DMS53 (cell line): Measurements from ENCODE around the gene ABL2.
"Not testable (repeated sequence)": the region's sequence is repeated elsewhere in the genome, so short reads cannot be mapped to it uniquely, and the experiment has no call there.

ENCODE experiments used
- DNase-seq: peaks from one replicate; lab custom pipeline; 2025; lab: John Stamatoyannopoulos, UW

Gene ABL2

DNA sequence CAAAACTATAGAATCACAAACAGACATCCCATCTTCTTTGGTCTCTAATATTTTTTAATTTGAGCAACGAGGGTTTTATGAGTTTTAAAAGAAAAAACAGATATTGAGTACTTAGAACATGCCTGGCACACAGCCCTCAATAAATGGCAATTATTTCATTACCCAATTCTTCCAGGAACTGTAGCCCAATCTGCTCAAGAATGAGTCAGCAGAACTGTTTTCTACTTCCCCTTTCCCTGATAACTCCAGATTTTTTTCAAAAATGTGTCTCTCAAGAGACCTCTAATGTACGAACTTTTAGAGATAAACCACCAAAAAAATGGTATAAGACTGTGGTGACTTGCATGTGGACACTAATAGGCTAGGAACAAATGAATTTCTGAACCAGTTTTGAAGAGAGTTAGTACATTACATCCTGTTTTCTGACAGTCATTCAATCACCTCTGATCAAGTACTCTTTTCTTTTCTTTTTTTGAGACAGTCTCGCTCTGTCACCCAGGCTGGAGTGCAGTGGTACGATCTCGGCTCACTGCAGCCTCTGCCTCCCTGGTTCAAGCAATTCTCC, 11.5 kb downstream of the ABL2 start:
- peak; percentile 19 for DNase-seq

DNA sequence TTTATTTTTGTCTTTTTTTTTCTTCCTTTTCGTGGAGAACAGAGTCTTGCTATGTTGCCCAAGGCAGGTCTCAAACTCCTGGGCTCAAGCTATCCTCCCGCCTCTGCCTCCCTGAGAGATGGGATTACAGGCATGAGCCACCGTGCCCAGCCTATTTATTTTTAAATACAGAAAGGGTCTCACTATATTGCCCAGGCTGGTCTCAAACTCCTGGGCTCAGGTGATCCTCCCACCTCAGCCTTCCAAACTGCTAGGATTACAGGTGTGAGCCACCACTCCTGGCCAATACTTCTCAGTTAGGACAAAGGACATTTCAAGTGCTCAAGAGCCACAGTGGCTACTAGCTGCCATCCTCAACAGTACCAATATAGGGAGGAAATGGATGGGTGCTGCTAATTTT, 16.2 kb downstream of the ABL2 start:
- not testable (repeated sequence) for DNase-seq

DNA sequence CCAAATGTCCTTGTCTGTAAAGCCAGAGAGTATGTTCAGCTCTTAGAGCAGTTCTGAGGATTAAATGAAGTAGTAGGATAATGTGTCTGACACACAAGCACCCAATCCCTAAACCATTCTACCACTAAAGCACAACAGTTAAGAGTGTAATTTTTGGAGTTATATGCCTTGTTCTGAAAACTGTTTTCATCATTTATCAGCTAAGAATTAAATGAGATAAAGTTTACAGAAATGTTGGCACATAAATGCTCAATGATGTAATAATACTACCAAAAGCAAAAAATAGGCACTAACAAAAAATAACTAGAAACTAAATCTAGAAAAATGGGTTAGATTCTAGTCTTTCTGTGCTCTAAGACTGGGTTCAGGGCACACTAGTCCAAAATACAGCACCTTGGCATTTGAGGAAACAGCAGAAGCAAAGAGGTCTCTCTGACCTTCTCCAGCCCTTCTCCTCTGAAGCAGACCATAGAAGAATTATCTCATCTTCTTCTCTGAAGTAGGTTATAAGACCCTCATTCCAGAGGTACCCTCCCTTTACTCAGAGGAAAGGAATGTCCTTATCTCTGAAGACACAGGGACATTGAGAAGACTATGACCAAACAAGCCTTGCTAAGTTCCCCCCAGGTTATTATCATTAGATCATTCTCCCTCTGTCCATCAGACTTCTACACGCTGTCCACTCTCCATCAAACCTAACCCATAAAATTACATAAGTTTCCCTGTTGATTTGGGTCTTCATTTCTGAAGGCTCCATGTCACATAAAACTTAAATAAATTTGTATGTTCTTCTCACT, 20.6 kb downstream of the ABL2 start:
- no peak for DNase-seq

DNA sequence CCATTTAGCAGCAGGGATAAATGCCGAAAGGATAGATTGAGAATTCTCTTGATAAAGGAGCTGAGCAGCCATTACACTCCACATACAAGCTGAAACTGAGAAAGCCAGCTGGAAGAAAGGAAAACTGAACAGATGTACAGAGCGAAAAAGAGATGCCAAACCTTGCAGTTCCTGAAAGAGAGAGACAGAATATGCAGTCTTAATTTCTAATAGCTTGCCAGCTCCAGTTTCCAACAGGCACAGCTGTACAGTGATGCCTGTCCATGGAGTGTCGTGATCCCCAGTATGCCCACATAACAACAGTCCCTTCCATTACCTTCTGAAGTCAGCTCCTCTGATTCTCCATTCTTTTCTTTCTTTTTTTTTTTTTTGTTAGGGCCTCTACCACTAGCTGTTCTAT, 22.7 kb downstream of the ABL2 start:
- no peak for DNase-seq

DNA sequence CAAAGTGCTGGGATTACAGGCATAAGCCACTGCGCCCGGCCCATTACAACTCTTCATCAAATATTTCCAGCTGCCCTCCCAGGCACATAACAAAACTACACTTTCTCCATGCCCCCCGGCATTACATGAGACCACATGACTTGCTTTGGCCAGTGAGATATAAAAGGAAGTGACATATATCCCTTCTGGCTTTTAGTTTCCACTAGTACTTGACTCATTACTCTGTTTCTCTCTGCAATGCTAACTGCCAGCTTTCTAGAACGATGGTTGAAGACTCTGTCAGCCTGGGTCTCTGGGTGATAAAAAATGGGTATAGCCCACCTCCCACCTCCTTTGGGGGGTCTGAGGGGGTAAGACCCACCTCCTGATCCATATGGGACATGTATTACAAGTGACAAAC, 24.2 kb downstream of the ABL2 start:
- no peak for DNase-seq

DNA sequence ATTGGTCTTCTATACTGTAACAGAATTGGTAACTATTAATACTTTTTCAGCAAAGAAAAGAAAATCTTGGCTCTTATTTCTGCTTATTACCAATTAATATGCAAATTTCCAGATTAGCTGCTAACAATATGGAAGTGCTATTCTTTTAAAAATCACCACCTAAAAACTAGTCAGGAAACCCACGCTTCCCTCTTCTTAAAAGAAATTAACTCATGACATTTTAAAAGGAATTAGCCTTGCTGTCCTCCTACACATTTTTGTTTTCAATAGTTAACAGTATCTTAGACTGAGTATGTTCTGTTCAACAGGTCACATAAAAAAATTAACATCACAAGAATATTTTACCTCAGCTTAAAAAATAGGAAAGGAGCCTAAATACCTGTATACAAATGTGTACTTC, 27.3 kb downstream of the ABL2 start:
- DNase-seq, result no peak

DNA sequence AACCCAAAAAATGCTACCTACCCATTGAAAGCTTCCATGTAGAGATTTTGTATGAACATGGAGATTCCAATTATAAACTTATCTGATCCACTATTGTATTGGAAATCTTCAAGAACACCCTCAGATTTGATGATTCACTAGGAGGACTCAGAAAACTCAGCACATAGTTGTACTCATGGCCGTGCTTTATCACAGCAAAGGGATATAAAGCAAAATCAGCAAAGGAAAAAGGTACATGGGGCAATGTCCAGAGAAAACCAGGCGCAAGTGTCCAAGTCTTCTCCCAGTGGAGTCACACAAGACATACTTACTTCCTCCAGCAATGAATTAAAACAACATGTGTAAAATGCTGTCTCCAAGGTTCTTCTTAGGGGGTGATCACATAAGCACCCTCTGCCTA, 28.9 kb downstream of the ABL2 start:
- no peak for DNase-seq

DNA sequence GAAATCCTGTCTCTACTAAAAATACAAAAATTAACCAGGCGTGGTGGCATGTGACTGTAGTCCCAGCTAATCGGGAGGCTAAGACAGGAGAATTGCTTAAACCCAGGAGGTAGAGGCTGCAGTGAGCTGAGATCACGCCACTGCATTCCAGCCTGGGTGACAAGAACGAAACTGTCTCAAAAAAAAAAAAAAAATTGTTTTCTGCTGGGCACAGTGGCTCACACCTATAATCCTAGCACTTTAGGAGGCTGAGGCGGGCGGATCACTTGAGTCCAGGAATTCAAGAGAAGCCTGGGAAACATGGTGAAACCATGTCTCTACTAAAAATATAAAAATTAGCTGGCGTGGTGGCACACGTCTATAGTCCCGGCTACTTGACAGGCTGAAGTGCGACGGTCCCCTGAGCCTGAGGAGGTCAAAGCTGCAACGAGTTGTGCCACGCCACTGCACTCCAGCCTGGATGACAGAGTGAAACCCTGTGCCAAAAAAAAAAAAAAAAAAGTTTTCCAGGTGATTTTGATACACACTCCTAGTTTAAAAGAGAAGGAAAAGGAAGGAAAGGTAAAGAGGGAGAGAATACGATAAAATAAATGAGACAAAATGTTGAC, 31.7 kb downstream of the ABL2 start:
- no peak for DNase-seq

DNA sequence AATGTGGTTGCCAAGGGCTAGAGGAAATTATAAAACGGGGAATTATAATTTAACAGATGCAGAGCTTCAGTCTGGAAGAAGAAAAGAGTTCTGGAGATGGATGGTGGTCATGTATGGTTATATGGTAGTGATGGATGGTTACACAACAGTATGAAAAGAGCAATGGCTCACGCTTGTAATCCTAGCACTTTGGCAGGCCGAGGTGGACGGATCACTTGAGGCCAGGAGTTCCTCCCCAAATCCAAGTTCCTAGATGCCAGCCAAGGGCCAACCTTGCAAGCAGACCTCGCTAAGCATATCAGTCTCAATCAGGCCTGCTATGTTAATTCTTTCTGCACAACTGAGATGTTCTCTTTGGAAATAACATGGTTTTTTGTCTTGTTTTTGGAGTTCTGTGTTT, 33.6 kb downstream of the ABL2 start:
- DNase-seq, result not testable (repeated sequence)

DNA sequence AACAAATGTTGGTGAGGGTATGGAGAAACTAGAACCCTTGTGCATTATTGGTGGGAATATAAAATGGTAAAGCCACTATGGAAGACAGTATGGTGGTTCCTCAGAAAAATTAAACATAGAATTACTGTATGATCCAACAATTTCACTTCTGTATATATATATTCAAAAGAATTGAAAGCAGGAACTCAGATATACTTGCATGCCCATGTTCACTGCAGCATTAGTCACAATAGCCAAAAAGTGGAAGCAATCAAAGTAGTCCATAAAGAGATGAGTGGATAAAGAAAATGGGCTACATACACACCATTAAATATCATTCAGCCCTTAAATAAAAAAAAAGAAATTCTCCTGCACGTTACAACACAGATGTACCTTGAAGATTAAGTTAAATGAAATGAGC, 34.1 kb downstream of the ABL2 start:
- DNase-seq, result no peak

DNA sequence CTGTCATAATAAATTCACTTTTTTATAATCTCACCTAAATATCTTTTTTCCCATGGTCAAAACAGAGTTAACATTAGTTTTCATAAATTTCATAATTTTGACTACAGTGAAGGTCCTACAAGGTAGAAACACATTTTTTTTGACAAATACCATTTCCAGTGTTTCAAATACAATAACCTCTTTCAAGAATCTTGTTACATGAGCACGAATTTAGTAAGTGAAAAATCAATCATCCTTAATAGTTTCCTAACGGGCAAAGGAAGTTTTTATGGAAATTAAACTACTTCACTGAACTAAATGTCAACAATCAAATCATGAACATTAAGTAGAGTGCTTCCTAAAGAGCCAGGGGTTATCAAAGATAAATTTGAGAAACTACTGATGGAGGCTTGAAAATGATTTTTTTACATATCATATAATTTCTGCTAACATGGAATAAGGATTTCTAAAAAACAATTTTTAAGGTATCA, 35.4 kb downstream of the ABL2 start:
- no peak for DNase-seq

DNA sequence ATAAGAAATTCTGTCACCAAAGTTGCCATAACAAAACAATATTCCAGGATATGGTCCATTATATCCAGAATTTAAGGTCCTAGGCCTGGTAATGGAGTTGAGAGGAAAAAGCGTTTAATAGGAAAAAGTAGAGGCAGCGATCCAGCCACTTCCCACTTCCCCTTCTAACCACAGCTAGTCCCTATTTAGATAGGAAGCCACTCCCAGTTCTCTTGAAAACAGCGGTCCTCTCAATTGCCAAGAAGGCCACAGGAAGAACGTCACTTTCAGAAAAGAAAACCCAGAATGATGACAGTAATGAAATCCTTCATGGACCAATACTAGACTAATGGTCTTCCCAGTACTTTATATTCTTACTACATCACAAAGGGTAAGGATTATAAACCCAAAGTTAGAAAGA, 38.6 kb downstream of the ABL2 start:
- DNase-seq, result no peak

DNA sequence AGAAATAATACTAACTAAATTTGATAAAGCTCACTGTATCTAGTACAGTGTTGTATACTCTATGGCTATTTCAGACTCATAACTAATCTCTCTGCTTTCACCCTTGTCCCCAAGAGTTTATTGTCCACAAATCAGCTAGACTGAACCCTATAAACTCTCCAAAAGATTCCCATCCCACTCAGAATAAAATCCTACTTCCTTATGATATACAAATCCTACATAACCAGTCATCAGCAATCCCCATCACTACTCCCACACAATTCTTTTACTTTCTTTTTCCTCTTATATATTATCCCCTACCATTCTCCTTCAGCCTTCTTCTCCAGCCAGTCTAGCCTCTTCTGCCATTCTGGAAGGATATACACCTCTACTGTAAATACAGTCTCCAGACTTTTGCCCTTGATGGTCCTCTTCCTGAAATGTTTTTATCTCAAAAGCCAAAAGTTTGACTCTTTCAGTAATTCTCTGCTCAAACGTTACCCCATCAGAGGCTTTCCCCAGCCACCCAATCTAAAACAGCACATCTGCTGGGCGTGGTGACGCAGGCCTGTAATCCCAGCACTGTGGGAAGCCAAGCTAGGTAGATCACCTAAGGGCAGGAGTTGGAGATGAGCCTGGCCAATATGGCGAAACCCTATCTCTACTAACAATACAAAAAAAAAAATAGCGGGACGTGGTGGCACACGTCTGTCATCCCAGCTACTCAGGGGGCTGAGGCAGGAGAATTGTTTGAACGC, 41.6 kb downstream of the ABL2 start:
- DNase-seq, result no peak

DNA sequence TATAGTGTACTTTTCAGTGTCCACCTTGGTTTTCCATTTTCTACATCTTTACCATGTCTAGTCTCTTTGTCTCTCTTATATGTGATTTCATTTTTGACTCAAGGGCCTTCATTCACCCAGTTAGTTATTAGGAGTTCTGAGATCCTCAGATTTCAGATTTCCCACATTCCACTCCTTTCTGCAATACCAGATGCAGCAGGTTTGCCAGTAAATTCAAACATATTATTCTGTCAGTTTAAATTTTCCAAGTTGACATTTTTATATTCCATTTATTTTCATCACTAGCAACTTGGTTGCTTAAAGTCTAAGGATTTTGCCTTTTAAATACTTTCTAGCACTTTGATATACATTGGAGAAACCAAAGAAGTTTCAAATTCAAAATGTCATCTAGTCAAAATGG, 42.4 kb downstream of the ABL2 start:
- DNase-seq, result no peak

DNA sequence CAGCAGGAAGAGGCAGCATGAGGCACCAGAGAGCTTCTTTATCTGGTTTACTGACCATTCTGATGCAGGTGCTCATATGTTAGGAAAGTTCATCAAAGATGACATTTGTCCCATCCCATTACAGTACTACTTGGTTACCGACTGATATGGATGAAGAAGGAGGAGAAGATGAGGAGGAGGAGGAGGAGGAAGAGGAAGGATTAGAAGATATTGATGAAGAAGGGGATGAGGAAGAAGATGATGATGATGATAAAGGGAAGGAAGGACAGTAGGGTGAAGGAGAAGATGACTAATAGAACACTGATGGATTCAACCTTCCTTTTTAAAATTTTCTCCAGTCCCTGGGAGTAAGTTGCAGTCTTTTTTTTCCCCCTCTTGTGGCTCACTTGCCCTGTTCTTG, 45.1 kb downstream of the ABL2 start:
- DNase-seq, result no peak

DNA sequence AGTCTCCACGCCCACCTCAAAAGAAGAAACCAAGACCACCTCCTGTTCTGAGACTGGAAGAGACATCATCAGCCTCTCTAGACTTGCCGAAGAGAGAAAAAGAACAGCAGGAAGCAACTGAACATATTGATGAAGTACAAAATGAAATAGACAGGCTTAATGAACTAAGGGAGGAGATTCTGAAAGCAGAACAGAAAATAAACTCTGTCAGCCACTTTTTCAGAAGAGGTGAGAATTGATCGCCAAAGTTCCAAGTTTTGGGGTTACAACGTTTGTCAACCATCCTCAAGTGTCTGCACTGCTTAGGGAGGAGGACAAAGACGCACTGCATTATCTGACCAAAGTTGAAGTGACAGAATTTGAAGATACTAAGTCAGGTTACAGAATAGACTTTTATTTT, 45.6 kb downstream of the ABL2 start:
- no peak for DNase-seq

DNA sequence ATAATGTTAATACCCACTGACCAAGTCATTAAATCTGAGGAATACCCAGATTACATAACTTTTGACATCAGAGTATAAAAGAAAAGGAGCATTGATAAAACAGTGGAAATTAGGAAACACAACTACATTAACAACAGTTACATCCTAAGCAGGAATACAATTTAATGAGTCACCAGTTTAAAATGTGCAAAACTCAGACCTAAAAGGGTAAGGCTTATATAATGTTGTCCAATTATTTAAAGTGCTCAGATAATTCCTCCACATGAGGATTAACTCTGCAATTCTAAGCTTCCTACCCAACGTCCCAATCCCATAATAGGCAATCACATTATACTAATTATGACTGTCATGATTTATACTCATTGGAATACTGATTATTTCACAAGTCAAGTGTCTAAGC, 50.5 kb downstream of the ABL2 start:
- no peak for DNase-seq

DNA sequence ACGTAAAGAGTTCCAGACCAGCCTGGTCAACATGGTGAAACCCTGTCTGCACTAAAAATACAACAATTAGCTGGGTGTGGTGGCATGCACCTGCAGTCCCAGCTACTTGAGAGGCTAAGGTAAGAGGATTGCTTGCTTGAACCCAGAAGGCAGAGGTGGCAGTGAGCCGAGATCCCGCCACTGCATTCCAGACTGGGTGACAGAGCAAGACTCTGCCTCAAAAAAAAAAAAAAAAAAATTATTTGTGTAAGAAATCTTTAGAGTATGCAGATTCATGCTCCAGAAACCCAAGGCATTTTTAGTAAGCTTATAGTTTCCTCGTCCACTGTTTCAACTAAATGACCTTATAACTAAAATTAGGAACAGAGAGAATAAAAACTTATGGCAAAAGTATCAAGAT, 51.3 kb downstream of the ABL2 start:
- DNase-seq, result no peak

DNA sequence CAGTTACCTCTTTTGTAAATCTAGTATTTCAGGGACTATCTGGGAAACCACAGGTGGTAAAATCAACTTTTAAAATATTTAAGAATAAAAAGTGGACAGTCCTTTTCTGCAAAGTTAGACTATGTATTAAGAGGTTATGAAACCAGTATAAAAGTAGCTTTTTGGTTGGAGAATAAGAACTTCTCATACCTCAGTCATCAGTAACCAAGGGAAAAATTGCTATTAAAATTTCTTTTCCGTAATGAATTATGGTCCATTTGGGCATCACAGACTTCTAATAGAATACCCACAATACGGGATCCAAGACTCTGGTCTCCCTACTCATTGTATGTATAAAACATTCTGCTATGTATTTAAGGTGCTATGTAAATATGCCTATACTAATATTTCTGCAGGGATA, 51.9 kb downstream of the ABL2 start:
- no peak for DNase-seq

DNA sequence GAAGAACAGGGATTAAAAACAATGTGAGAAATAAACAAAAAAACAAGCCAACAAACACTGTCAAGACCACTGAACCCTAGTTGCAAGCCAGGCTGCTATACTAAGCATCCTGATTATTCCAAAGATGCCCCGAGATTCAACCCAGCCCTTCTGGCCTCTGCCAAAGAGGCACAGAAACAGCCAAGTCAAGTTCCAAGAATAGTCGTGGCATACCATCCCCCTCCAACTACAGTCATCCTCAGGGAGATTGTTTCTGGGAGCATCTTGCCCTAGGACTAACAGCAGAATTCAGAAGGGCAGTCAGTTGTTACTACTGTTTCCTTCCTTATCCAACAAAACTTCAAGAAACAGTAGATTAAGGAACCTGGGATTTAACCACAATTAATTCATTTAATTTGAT, 52.3 kb downstream of the ABL2 start:
- DNase-seq, result no peak

DNA sequence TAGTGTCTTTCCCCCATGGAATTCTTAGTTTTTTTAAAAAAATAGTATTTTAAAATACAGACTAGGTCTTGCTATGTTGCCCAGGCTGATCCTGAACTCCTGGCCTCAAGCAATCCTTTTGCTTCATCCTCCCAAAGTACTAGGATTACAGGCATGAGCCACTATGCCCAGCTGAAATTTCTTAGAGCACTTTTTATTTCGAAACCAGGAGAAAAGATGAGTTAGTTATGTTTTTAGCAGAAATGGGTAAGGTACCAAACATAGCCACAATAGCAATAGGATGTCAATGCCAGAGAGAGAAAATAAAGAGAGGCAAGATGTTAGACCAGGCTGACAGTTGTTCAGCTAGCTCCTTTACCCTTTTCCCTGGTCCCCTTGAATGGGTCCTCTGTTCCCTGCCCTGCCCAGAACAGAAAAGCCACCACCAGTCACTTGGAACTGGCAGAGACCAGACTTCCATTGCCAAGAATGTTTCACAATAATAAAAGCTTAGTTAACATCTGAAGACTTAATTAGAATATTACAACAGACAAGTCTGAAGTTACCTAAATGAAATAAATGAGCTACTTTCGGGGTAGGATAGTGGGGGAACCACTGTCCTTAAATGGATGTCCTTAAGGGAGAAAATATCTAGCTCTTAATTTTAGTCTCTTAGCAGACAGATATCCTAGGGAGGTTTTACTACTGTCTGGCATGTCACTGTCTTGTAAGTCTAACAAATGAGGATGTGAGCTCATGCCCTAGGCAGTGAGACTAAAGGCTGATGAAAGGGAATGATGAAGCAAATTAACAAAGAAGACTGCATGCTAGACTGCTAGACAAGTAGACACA, 54.3 kb downstream of the ABL2 start:
- no peak for DNase-seq

DNA sequence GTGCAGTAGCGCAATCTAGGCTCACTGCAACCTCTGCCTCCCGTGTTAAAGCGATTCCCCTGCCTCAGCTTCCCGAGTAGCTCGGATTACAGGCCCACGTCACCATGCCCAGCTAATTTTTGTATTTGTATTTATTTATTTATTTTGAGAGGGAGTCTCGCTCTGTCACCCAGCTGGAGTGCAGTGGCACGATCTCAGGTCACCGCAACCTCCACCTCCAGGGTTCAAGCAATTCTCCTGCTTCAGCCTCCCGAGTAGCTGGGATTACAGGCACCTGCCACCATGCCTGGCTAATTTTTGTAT, 59.1 kb downstream of the ABL2 start:
- not testable (repeated sequence) for DNase-seq
